Ectodermal cell (in vitro differentiated cells): ENCODE data around the gene PABPN1L. TPM values are rescaled to one million over a fixed set of nuclear protein-coding genes. Genes with fewer than 3 reads are reported as not detected.

Source experiments
- H3K27ac ChIP-seq: 2 replicates; pipeline ENCODE4 v1.7.0; 2013; ENCODE audit warnings: mild to moderate bottlenecking, low read depth, low read length; ENCODE audit not compliant: insufficient read depth, poor library complexity, severe bottlenecking
- H3K27me3 ChIP-seq: 2 replicates; pipeline ENCODE4 v1.7.0; 2013; ENCODE audit warnings: mild to moderate bottlenecking, low read length; ENCODE audit not compliant: insufficient read depth, control insufficient read depth, poor library complexity, severe bottlenecking
- H3K36me3 ChIP-seq: one replicate; pipeline ENCODE4 v1.7.0; 2013; ENCODE audit warnings: low read length; ENCODE audit not compliant: control insufficient read depth, insufficient read depth
- H3K4me1 ChIP-seq: one replicate; pipeline ENCODE4 v1.7.0; 2013; ENCODE audit warnings: low read length; ENCODE audit not compliant: control insufficient read depth, insufficient read depth
- H3K4me3 ChIP-seq: 2 replicates; pipeline ENCODE4 v1.7.0; 2013; ENCODE audit warnings: low read depth, low read length, control low read depth; ENCODE audit not compliant: insufficient read depth
- H3K9me3 ChIP-seq: 2 replicates; pipeline ENCODE4 v1.7.0; 2013; ENCODE audit warnings: mild to moderate bottlenecking, low read length, moderate library complexity; ENCODE audit not compliant: control insufficient read depth
- WGBS, 2 experiments: methylation state at CpG; one replicate each; pipeline ENCODE4 v1.1.7; 2013; ENCODE audit warnings: missing lambda C conversion rate in 2 of 2; 5-methylcytosine and 5-hydroxymethylcytosine counted together
- polyA plus RNA-seq, 4 experiments: library from polyadenylated mRNA; stranded (reverse); fragments of 50-300 nt; gene quantifications; one replicate each; pipeline ENCODE4 v1.2.3, GENCODE V29; 2013

Gene PABPN1L, protein sequence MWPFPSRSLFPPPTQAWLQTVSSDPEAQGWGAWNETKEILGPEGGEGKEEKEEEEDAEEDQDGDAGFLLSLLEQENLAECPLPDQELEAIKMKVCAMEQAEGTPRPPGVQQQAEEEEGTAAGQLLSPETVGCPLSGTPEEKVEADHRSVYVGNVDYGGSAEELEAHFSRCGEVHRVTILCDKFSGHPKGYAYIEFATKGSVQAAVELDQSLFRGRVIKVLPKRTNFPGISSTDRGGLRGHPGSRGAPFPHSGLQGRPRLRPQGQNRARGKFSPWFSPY
- polyA plus RNA-seq (2013, experiment 1 of 4) = not detected
- polyA plus RNA-seq (2013, experiment 2 of 4) = not detected
- polyA plus RNA-seq (2013, experiment 3 of 4) = not detected
- polyA plus RNA-seq (2013, experiment 4 of 4) = not detected

DNA sequence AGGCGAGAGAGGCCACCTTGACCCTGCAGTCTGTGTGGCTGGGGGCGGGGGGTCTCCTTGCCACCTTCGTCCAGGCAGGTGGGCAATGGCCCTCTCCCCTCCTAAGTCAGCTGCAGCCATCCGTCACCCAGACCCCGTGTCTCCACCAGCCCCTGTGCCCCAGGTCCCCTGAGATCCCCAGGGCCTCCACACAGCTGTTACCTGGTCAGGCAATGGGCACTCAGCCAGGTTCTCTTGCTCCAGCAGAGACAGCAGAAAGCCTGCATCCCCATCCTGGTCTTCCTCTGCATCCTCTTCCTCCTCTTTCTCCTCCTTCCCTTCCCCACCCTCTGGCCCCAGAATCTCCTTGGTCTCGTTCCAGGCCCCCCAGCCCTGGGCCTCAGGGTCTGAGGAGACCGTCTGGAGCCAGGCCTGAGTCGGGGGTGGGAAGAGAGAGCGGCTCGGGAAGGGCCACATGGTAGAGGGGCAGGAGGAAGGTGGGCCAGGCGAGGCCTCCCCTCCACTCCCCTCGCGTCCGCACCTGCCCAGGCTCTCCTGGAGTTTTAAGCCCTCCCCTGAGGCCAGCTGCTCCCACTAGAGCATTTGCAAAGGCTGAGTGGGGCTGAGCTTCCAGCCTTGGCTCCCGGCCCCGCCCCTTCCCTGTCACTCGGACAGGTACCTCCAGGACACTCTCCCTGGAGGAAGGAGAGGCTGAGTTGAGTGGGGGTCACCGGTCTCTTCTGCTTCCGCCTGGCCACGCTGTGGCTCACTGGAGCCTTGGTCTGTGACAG lies at the start of gene PABPN1L:
PABPN1L (minus strand) TSS at position 510 of the 770 bp plus-strand sequence; CDS start at position 456, 54 bp downstream.
- no peak within 1 kb of the TSS for H3K27ac ChIP-seq
- H3K36me3 ChIP-seq = no peaks in the 10 kb centered on the region
- H3K27me3 ChIP-seq = no peaks in the 10 kb centered on the region
- WGBS, 2 experiments = 86 to 87% methylated on average over 20 of the region's 20 CpGs
- H3K4me1 ChIP-seq = no peaks in the 10 kb centered on the region
- H3K9me3 ChIP-seq = no peaks in the 10 kb centered on the region
- H3K4me3 ChIP-seq = no peak within 1 kb of the TSS

DNA sequence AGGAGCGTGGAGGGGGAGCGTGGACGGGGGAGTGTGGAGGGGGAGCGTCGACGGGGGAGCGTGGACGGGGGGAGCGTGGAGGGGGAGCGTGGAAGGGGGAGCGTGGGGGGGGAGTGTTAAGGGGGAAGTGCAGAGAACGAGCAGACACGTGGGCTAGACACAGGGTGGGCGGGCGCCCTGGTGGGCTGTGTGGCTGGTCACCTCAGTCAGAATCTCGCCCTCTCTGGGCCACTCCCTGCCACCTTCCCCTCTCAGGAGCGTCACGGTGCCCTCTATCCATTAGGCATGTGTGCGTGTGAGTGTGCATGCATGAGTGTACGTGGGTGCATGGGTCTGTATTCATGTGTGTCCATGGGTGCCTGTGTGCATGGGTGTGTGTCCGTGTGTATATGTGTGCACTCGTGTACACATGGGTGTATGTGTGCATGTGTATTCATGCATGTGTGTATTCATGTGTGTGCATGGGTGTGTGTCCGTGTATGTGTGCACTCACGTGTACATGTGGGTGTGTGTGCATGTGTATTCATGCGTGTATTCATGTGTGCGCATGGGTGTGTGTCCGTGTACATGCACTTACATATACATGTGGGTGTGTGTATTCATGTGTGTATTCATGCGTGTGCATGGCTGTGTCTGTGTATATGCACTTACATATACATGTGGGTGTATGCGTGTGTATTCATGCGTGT lies 49.3 kb upstream of the PABPN1L start:
- H3K4me3 ChIP-seq = no peak overlapping the region
- WGBS, 2 experiments = 91% methylated on average over 22 to 27 of the region's 30 CpGs
- H3K36me3 ChIP-seq = no peaks in the 10 kb centered on the region

DNA sequence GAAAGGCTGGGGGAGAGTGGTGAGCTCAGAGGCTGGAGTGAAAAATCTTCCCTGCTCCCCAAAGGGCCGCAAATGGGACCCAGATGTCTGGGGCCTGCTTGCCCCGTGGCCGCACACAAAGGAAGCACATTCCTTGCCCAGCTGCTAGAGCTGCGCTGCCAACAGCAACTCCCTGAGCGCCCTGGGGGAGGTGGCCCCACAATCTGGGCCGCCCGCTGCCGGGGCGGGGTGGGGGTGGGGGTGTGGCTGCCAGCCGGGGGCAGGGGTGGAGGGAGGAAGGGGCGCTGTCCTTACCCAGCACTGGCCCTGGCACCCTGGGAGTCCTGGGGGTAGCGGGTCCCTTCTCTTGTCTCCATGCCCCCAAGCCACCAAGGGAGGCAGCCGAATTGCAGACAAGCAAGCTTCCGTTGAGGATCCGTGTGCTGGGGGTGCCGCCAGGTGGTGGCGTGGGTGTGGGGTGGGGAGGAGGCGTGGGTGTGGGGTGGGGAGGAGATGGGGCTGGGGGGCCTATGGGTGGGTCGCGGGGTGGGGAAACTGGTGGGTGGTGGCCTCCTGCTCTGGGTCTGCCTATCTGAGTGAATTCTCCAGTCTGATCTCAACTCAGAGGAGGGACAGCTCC lies 48.4 kb upstream of the PABPN1L start:
- WGBS, 2 experiments = 79 to 81% methylated on average over 20 of the region's 20 CpGs
- H3K27ac ChIP-seq = no peak overlapping the region
- H3K4me1 ChIP-seq = peaks cover 8% of the 10 kb centered on the region
- no peak overlapping the region for H3K4me3 ChIP-seq
- no peaks in the 10 kb centered on the region for H3K36me3 ChIP-seq
- H3K9me3 ChIP-seq = no peaks in the 10 kb centered on the region
- no peaks in the 10 kb centered on the region for H3K27me3 ChIP-seq

More for the DNA sequence above, 49.3 kb upstream of the PABPN1L start:
- Histone ChIP-seq H3K4me1 (peaks cover 8% of the 10 kb centered on the region), H3K27me3 (no peaks in the 10 kb centered on the region), H3K9me3 (no peaks in the 10 kb centered on the region), H3K27ac (no peak overlapping the region)

DNA sequence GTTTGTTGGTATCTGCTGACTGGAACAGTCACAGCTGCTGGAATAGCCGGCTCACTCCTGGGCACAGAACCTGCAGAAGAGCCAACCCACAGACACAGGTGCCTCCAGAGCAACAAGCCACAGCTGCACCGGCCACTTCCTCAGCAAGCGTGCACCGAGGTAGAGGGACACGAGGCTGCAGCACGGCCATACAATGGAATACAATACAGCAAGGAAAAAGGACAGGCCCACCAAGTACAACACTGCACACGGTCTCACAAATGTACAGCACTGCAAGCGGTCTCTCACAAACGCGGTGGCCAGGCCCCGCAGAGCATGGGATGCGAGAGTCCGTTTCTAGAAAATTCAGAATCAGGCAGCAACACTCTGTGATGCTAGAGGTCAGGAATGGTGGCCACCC lies 47.4 kb upstream of the PABPN1L start:
- H3K4me3 ChIP-seq = no peak overlapping the region
- 90 to 92% methylated on average over 13 of the region's 13 CpGs for WGBS, 2 experiments
- H3K27ac ChIP-seq = no peak overlapping the region
- no peaks in the 10 kb centered on the region for H3K27me3 ChIP-seq
- H3K9me3 ChIP-seq = no peaks in the 10 kb centered on the region
- H3K36me3 ChIP-seq = no peaks in the 10 kb centered on the region
- H3K4me1 ChIP-seq = peaks cover 8% of the 10 kb centered on the region

DNA sequence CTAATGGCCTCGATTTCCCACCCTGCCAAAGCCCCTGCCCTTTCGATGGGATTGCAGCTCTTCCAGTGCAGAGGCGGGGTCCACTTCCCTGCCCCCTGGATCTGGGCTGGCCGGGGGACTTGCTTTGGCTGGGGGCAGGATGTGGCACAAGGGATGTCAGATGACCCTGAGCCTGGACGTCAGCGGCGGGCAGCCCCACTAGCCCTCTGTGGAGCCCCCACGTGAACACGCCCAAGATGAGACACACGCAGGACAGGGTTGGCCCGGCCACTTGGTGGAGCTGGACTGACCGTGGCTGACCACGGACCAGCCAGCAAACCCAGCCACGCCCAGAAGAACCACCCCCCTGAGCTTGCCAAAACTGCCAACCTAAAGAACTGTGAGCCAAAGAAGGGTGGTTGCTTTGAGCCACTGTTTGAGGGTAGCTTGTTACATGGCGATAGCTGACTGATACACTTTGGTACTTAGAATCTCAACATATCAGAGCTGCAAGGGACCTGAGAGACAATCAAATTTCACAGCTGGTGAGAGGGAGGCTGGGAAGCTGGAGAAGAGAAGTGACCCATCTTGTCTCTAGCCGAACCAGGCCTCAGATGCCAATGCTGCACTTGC lies 46.6 kb upstream of the PABPN1L start:
- H3K36me3 ChIP-seq = no peaks in the 10 kb centered on the region
- H3K27ac ChIP-seq = no peak overlapping the region
- H3K4me3 ChIP-seq = no peak overlapping the region
- H3K9me3 ChIP-seq = no peaks in the 10 kb centered on the region
- H3K27me3 ChIP-seq = no peaks in the 10 kb centered on the region
- WGBS, 2 experiments = 91 to 94% methylated on average over 16 of the region's 16 CpGs
- peaks cover 8% of the 10 kb centered on the region for H3K4me1 ChIP-seq

DNA sequence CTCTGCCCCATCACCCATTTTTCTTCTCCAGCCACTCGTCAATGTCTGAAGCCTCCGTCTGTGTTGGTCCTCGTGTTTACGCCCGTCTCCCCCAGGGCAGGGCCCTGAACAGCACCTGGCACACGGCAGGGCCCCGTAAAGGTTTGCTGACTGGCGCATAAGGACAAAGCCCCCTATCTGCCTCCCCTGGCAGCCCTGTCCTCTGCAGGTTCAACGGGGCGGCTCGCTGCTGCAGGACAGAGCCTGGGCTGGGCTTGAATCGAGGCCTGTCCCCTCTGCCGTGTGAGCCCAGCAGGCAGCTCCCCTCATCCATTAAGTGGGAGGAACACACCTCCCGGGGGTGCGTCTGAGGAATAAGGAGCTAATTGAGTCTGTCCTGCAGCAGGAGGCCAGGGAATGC lies 46.1 kb upstream of the PABPN1L start:
- WGBS, 2 experiments = 74 to 78% methylated on average over 15 of the region's 15 CpGs
- Histone ChIP-seq H3K27me3 (no peaks in the 10 kb centered on the region), H3K4me1 (peaks cover 8% of the 10 kb centered on the region), H3K4me3 (no peak overlapping the region), H3K36me3 (no peaks in the 10 kb centered on the region), H3K9me3 (no peaks in the 10 kb centered on the region), H3K27ac (no peak overlapping the region)

DNA sequence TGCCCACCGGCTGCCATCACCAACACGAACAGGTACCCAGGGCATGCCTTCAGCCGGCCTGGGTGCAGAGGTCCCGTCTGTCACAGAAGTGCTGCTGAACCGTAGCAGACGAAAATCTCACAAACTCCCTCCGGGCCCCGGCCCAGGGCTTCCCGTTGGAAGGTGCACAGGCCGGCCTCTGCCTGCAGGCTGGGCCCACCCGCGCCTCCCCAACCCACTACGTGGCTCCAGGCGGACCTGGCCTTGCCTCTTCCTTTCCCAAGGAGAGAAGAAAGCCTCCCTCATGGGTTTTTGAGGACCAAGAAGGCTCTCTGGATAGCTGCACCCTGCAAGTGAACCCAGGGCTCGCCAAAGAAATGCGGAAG lies 45.5 kb upstream of the PABPN1L start:
- Histone ChIP-seq H3K27ac (no peak overlapping the region), H3K36me3 (no peaks in the 10 kb centered on the region), H3K4me1 (peaks cover 7% of the 10 kb centered on the region), H3K9me3 (no peaks in the 10 kb centered on the region), H3K4me3 (no peak overlapping the region), H3K27me3 (no peaks in the 10 kb centered on the region)
- 92 to 96% methylated on average over 16 of the region's 16 CpGs for WGBS, 2 experiments

DNA sequence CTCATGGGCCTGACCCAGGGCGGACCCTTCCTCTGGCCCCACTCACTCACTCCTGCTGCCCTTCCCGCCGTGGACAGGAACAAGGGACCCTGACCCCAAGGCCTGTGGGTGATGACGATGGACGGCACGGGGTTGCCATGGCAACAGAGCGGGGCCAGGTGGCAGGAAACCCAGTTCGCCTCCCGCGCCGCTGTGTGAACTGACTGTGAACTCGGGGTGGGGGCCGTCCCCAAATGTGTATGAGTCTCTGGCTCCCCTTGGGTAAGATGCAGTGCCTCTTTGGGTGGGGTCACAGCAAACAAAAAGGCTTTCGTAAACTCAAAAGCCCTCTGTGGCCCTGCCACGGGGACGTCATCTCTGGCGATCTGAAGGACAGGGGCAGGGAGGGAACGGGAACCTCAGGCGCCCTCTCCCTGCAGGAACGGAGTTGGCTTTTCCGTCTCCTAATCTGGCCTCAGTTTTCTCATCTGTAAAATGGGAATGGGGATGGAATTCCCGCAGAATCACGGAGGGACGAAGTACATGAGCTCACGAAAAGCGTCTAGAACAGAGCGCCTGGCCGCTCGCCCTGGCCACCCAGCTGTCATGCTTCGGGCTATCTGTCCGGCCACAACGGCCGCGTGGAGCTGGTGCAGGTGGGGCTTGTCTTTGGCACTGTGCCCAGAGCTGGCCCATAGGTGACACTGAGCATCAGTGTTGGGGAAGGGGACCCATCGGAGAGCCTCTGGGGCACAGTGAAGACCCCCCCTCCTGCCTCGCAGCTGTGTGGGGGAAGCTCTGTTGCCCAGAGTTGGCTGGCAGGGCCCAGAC lies 44.9 kb upstream of the PABPN1L start:
- 88 to 90% methylated on average over 36 of the region's 36 CpGs for WGBS, 2 experiments
- no peak overlapping the region for H3K27ac ChIP-seq
- H3K36me3 ChIP-seq = no peaks in the 10 kb centered on the region

More for the DNA sequence above, 44.9 kb upstream of the PABPN1L start:
- Histone ChIP-seq H3K27me3 (no peaks in the 10 kb centered on the region), H3K4me1 (peaks cover 3% of the 10 kb centered on the region), H3K9me3 (no peaks in the 10 kb centered on the region), H3K4me3 (no peak overlapping the region)
